Osteocyte (in vitro differentiated cells): ENCODE measurements around the gene TEX2. TPM values are rescaled to one million over a fixed set of nuclear protein-coding genes. Genes with fewer than 3 reads are reported as not detected.
"Not testable (repeated sequence)": the region's sequence is repeated elsewhere in the genome, so short reads cannot be mapped to it uniquely, and the experiment has no call there.

ENCODE experiments used
- DNase-seq: peaks from one replicate; pipeline ENCODE4 v3.0.0; 2021; ENCODE audit warnings: mixed read lengths; ENCODE audit not compliant: unreplicated experiment; ENCODE audit errors: extremely low spot score
- H3K27ac Mint-ChIP-seq: one replicate; pipeline ENCODE4 v1.8.0; 2021; ENCODE audit warnings: mild to moderate bottlenecking, mixed read lengths; ENCODE audit not compliant: unreplicated experiment
- H3K27me3 Mint-ChIP-seq: one replicate; pipeline ENCODE4 v1.8.0; 2021; ENCODE audit warnings: mixed read lengths; ENCODE audit not compliant: unreplicated experiment
- H3K36me3 Mint-ChIP-seq: one replicate; pipeline ENCODE4 v1.8.0; 2021; ENCODE audit warnings: mixed read lengths; ENCODE audit not compliant: unreplicated experiment
- H3K4me1 Mint-ChIP-seq: one replicate; pipeline ENCODE4 v1.8.0; 2021; ENCODE audit warnings: mixed read lengths; ENCODE audit not compliant: unreplicated experiment
- H3K4me3 Mint-ChIP-seq: one replicate; pipeline ENCODE4 v1.8.0; 2021; ENCODE audit warnings: mild to moderate bottlenecking, moderate library complexity, mixed read lengths; ENCODE audit not compliant: unreplicated experiment
- H3K9me3 Mint-ChIP-seq: one replicate; pipeline ENCODE4 v1.8.0; 2021; ENCODE audit warnings: mixed read lengths; ENCODE audit not compliant: unreplicated experiment
- total RNA-seq: library from RNA; stranded (reverse); gene quantifications from 2 replicates; pipeline ENCODE4 v1.2.1, GENCODE V29; 2021
- TF ChIP-seq, protein P1 (sequence below): fragments of 200-600 bp; sonication (generic); IDR thresholded peaks from 2 replicates; pipeline ENCODE4 v1.5.0; 2021; ENCODE audit warnings: antibody characterized with exemption, mild to moderate bottlenecking, moderate library complexity

The TEX2 gene
- total RNA-seq, 1 donor from 2014 or later = 73.5 TPM

DNA sequence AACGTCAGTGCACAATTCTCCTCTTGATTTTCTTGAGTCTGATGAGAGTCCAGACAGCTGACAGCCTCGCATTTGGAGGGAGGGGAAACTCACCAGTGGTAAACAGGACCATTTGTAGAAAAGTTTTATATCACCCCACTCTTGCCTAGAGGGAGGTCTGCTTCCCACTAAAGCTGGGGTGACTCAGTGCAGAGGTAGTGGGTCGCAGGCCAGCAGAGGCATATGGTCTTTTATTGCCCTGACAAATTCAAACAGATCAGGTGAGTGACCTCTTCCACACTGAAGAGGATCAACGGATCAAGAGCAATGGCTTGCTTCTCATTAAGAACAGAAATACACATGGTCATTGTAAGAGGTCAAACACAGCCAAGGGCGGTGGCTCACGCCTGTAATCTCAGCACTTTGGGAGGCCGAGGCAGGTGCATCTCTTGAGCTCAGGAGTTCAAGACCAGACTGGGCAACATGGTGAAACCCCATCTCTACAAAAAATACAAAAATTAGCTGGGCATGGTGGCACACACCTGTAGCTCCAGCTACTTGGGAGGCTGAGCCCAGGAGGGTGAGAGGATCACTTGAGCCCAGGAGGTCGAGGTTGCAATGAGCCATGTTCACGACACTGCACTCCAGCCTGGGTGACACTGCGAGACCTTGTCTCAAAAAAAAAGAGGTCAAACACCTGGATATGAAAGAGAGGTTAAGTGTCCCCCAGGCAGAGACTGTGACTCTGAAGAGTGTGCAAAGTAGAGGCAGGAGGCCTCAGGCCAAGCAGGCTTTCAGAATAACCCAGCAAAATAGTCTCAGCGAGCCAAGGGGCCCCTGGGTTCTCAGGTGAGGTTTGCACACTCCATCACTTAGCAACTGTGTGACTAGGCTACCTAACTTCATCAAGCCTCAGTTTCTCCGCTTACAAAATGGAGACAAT is 76.6 kb downstream of the TEX2 start:
- Mint-ChIP-seq H3K36me3 (peaks cover 41% of the 10 kb centered on the region), H3K9me3 (no peaks in the 10 kb centered on the region), H3K27ac (no peak overlapping the region), H3K4me1 (peaks cover 16% of the 10 kb centered on the region), H3K4me3 (no peak overlapping the region), H3K27me3 (no peaks in the 10 kb centered on the region)
- TF ChIP-seq, protein P1, sequence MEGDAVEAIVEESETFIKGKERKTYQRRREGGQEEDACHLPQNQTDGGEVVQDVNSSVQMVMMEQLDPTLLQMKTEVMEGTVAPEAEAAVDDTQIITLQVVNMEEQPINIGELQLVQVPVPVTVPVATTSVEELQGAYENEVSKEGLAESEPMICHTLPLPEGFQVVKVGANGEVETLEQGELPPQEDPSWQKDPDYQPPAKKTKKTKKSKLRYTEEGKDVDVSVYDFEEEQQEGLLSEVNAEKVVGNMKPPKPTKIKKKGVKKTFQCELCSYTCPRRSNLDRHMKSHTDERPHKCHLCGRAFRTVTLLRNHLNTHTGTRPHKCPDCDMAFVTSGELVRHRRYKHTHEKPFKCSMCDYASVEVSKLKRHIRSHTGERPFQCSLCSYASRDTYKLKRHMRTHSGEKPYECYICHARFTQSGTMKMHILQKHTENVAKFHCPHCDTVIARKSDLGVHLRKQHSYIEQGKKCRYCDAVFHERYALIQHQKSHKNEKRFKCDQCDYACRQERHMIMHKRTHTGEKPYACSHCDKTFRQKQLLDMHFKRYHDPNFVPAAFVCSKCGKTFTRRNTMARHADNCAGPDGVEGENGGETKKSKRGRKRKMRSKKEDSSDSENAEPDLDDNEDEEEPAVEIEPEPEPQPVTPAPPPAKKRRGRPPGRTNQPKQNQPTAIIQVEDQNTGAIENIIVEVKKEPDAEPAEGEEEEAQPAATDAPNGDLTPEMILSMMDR = no peak
- DNase-seq = no peak

DNA sequence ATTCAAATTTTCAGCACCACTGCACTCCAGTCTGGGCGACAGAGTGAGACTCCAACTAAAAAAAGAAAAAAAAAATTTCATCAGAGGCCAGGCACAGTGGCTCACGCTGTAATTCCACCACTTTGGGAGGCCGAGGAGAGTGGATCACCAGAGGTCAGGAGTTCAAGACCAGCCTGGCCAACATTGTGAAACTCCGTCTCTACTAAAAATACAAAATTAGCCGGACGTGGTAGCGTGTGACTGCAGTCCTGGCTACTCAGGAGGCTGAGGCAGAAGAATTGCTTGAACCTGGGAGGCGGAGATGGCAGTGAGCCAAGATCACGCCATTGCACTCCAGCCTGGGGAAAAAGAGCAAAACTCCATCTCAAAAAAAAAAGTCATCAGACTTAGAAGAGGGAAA is 77.5 kb downstream of the TEX2 start:
- H3K9me3 Mint-ChIP-seq, DNase-seq, H3K4me3 Mint-ChIP-seq, H3K27ac Mint-ChIP-seq, H3K27me3 Mint-ChIP-seq: not testable (repeated sequence)
- peaks cover 36% of the 10 kb centered on the region for H3K36me3 Mint-ChIP-seq
- H3K4me1 Mint-ChIP-seq = peaks cover 11% of the 10 kb centered on the region

DNA sequence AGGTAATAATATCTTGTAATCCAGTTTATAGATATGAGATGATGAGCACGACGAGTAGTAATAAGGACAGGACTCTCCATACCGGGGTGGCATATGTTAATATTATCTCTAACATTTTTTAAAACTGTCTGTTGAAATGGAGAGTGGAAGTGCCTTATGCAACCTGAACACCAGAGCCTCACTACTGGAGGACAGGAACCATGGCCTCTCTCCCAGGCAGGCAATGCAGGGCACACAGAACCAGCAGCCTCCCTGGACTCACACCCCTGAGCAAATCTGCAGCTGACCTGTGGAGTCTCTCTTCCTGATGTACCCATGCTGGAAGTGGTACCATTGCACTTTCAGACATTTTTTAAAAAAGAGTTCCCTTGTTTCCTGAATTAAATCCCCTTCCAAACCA is 78.0 kb downstream of the TEX2 start:
- Mint-ChIP-seq H3K36me3 (peaks cover 40% of the 10 kb centered on the region), H3K4me3 (no peak overlapping the region), H3K4me1 (peaks cover 10% of the 10 kb centered on the region), H3K9me3 (no peaks in the 10 kb centered on the region), H3K27ac (no peak overlapping the region), H3K27me3 (no peaks in the 10 kb centered on the region)
- TF ChIP-seq, protein P1 = no peak
- DNase-seq = no peak

DNA sequence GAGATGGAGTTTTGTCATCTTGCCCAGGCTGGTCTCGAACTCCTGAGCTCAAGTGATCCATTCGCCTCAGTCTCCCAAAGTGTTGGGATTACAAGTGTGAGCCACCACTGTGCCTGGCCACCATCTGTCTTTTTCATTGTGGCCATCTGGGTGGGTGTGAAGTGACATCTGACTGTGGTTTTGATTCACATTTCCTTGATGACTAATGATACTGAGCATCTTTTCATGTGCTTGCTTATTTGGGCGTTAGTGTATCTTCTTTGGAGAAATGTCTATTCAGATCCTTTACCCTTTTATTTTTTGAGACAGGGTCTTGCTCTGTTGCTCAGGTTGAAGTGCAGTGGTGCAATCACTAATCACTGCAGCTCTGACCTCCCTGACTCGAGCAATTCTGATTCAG is 79.2 kb downstream of the TEX2 start:
- H3K27ac Mint-ChIP-seq = no peak overlapping the region
- H3K27me3 Mint-ChIP-seq = no peaks in the 10 kb centered on the region
- no peak overlapping the region for H3K4me3 Mint-ChIP-seq
- peaks cover 50% of the 10 kb centered on the region for H3K36me3 Mint-ChIP-seq
- no peak for DNase-seq
- H3K9me3 Mint-ChIP-seq = no peaks in the 10 kb centered on the region
- TF ChIP-seq, protein P1 = no peak
- peaks cover 14% of the 10 kb centered on the region for H3K4me1 Mint-ChIP-seq

DNA sequence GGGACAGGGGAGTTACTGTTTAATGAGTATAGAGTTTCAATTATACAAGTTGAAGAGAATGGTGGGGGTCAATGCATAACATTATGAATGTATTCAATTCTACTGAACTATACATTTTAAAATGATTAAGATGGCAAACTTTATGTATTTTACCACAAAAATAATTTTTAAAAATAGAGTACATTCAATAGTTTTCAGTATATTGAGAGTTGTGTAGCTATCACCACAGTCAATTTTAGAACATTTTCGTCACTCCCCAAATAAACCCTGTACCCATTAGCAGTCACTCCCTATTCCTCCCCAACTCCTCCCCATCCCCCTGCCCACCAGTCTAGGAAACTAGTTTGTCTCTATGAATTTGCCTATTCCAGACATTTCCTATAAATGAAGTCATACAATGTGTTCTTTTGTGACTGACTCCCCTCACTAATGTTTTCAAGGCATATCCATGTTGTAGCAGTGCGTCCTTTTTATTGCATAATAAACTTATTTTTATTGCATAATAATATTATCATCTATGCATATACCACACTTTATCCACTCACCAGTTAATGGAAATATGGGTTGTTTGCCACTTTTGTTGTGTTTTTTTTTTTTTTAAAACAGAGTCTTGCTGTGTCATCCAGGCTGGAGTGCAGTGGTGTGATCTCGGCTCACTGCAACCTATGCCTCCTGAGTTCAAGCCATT is 80.6 kb downstream of the TEX2 start:
- no peaks in the 10 kb centered on the region for H3K27me3 Mint-ChIP-seq
- no peaks in the 10 kb centered on the region for H3K9me3 Mint-ChIP-seq
- H3K27ac Mint-ChIP-seq = no peak overlapping the region

More for the DNA sequence above, 80.6 kb downstream of the TEX2 start:
- DNase-seq = no peak
- TF ChIP-seq, protein P1 = no peak
- Mint-ChIP-seq H3K4me1 (peaks cover 16% of the 10 kb centered on the region), H3K4me3 (no peak overlapping the region), H3K36me3 (peaks cover 51% of the 10 kb centered on the region)
